ENCODE measurements around the gene NKIRAS1. TPM values are rescaled to one million over a fixed set of nuclear protein-coding genes. Genes with fewer than 3 reads are reported as not detected.

NKIRAS1 gene
- total and polyA plus RNA-seq, 2 of the 8 experiments (the other 6 are each of a cell fraction or from before 2014, with no cell fraction given): 3.4 to 7.0 TPM

DNA sequence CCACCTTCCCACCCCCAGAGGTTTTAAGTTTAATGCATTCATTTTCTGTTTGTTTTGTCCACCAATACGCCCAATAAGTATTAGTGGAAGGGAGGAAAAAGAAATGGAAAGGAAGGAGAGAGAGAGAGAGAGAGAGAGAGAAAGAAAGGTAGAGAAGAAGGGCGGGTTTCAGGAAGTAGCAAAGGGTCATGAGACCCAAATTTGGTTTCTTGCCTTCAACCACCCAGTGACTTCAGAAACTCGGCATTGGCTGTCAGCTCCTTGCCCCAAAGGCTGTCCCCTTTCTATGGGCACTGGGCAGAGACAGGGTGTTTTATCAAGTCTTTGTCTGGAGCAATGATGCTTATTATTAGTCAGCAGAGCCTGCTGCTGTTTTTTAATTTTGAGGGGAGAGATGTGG is 14.8 kb upstream of the NKIRAS1 start (continued):
- TF ChIP-seq, protein P1, sequence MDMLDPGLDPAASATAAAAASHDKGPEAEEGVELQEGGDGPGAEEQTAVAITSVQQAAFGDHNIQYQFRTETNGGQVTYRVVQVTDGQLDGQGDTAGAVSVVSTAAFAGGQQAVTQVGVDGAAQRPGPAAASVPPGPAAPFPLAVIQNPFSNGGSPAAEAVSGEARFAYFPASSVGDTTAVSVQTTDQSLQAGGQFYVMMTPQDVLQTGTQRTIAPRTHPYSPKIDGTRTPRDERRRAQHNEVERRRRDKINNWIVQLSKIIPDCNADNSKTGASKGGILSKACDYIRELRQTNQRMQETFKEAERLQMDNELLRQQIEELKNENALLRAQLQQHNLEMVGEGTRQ (IDR thresholded peaks at IDR 0.05; ENCODE audit: low read length): no peak
- TF ChIP-seq TBP (IDR thresholded peaks at IDR 0.05; ENCODE audit: low read depth, low read length) (no peak), CTBP2 (IDR thresholded peaks at IDR 0.05; ENCODE audit: borderline replicate concordance, insufficient read depth, insufficient read length, low read length) (no peak), POLR2AphosphoS5 (IDR thresholded peaks at IDR 0.05; ENCODE audit: low read depth, low read length) (no peak), ZNF274 (IDR thresholded peaks at IDR 0.05; ENCODE audit: borderline replicate concordance, extremely low read depth, low read length) (no peak)
- TF ChIP-seq, protein P2, sequence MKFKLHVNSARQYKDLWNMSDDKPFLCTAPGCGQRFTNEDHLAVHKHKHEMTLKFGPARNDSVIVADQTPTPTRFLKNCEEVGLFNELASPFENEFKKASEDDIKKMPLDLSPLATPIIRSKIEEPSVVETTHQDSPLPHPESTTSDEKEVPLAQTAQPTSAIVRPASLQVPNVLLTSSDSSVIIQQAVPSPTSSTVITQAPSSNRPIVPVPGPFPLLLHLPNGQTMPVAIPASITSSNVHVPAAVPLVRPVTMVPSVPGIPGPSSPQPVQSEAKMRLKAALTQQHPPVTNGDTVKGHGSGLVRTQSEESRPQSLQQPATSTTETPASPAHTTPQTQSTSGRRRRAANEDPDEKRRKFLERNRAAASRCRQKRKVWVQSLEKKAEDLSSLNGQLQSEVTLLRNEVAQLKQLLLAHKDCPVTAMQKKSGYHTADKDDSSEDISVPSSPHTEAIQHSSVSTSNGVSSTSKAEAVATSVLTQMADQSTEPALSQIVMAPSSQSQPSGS (IDR thresholded peaks at IDR 0.05; ENCODE audit: low read length): no peak

Data from H1 (cell line).